Effector memory CD4-positive, alpha-beta T cell (primary cell): ENCODE measurements around the gene SAMD11.
A peak's percentile ranks its signal among the peaks of the same experiment; 100 is the strongest.

ENCODE experiments used
- DNase-seq, 3 donors: peaks; one replicate each; pipeline ENCODE4 v3.0.0-alpha.2; 2020
- H3K27ac ChIP-seq: 2 replicates; pipeline ENCODE4 v1.7.0; 2013; ENCODE audit warnings: mild to moderate bottlenecking, low read length, moderate library complexity; ENCODE audit not compliant: insufficient read depth, poor library complexity, severe bottlenecking
- H3K27me3 ChIP-seq: replicated peaks from 2 replicates; pipeline ENCODE4 v1.7.0; 2013; ENCODE audit warnings: mild to moderate bottlenecking, low read length; ENCODE audit not compliant: insufficient read depth, control insufficient read depth, poor library complexity, severe bottlenecking
- H3K36me3 ChIP-seq: 2 replicates; pipeline ENCODE4 v1.7.0; 2013; ENCODE audit warnings: mild to moderate bottlenecking, low read length, moderate library complexity; ENCODE audit not compliant: control insufficient read depth, insufficient read depth
- H3K4me1 ChIP-seq: 2 replicates; pipeline ENCODE4 v1.7.0; 2013; ENCODE audit warnings: low read length, mild to moderate bottlenecking; ENCODE audit not compliant: control insufficient read depth, insufficient read depth, poor library complexity, severe bottlenecking
- H3K4me3 ChIP-seq: 2 replicates; pipeline ENCODE4 v1.7.0; 2013; ENCODE audit warnings: low read length, low read depth, mild to moderate bottlenecking; ENCODE audit not compliant: insufficient read depth, poor library complexity, severe bottlenecking
- H3K9me3 ChIP-seq: 2 replicates; pipeline ENCODE4 v1.7.0; 2013; ENCODE audit warnings: mild to moderate bottlenecking, low read length, moderate library complexity; ENCODE audit not compliant: control insufficient read depth

The SAMD11 gene

GRCh38 chr1:978069-978834 is 54.5 kb downstream of the SAMD11 start:
- no peak overlapping the region for H3K4me3 ChIP-seq
- no peaks in the 10 kb centered on the region for H3K9me3 ChIP-seq
- H3K4me1 ChIP-seq: peaks cover 10% of the 10 kb centered on the region
- no peaks in the 10 kb centered on the region for H3K36me3 ChIP-seq
- H3K27ac ChIP-seq: no peak overlapping the region
- no peak for DNase-seq
- no peaks in the 10 kb centered on the region for H3K27me3 ChIP-seq

GRCh38 chr1:978835-979743 is 55.4 kb downstream of the SAMD11 start:
- Histone ChIP-seq H3K4me1 (peaks cover 10% of the 10 kb centered on the region), H3K4me3 (no peak overlapping the region), H3K27me3 (no peaks in the 10 kb centered on the region), H3K27ac (no peak overlapping the region), H3K36me3 (no peaks in the 10 kb centered on the region), H3K9me3 (no peaks in the 10 kb centered on the region)
- DNase-seq: no peak

- DNase-seq: no peak
- Histone ChIP-seq H3K27me3 (no peaks in the 10 kb centered on the region), H3K9me3 (no peaks in the 10 kb centered on the region), H3K4me1 (peaks cover 10% of the 10 kb centered on the region), H3K4me3 (no peak overlapping the region), H3K36me3 (no peaks in the 10 kb centered on the region), H3K27ac (no peak overlapping the region)
These were observed 56.0 kb downstream of the SAMD11 start for GRCh38 chr1:979744-980072.

- Histone ChIP-seq H3K4me1 (peaks cover 10% of the 10 kb centered on the region), H3K27me3 (no peaks in the 10 kb centered on the region), H3K9me3 (no peaks in the 10 kb centered on the region), H3K4me3 (no peak overlapping the region), H3K27ac (no peak overlapping the region), H3K36me3 (no peaks in the 10 kb centered on the region)
- DNase-seq: no peak
These were observed 56.4 kb downstream of the SAMD11 start for GRCh38 chr1:980137-980571.

GRCh38 chr1:980602-981395 is 57.1 kb downstream of the SAMD11 start:
- DNase-seq: no peak
- no peaks in the 10 kb centered on the region for H3K27me3 ChIP-seq
- no peaks in the 10 kb centered on the region for H3K9me3 ChIP-seq
- H3K4me1 ChIP-seq: peaks cover 6% of the 10 kb centered on the region
- H3K36me3 ChIP-seq: no peaks in the 10 kb centered on the region
- no peak overlapping the region for H3K4me3 ChIP-seq
- H3K27ac ChIP-seq: no peak overlapping the region

GRCh38 chr1:981491-981954 is 57.8 kb downstream of the SAMD11 start:
- Histone ChIP-seq H3K27me3 (no peaks in the 10 kb centered on the region), H3K4me1 (no peaks in the 10 kb centered on the region), H3K27ac (no peak overlapping the region), H3K36me3 (no peaks in the 10 kb centered on the region), H3K9me3 (no peaks in the 10 kb centered on the region), H3K4me3 (no peak overlapping the region)
- no peak for DNase-seq

GRCh38 chr1:981955-982558 is 58.3 kb downstream of the SAMD11 start, which contains the start of gene PERM1:
TSS of gene PERM1 (minus strand) at chr1:982093. CDS start at chr1:981029, 1,064 bp downstream.
- Histone ChIP-seq H3K9me3 (no peaks in the 10 kb centered on the region), H3K36me3 (no peaks in the 10 kb centered on the region), H3K27me3 (no peaks in the 10 kb centered on the region), H3K27ac (no peak within 1 kb of the TSS), H3K4me1 (no peaks in the 10 kb centered on the region), H3K4me3 (no peak within 1 kb of the TSS)
- no peak for DNase-seq

- no peak for DNase-seq
- H3K27ac ChIP-seq: no peak overlapping the region
- no peaks in the 10 kb centered on the region for H3K4me1 ChIP-seq
- H3K27me3 ChIP-seq: no peaks in the 10 kb centered on the region
- no peaks in the 10 kb centered on the region for H3K9me3 ChIP-seq
- H3K4me3 ChIP-seq: no peak overlapping the region
- no peaks in the 10 kb centered on the region for H3K36me3 ChIP-seq
These were observed 59.2 kb downstream of the SAMD11 start for GRCh38 chr1:982765-983436.

- no peaks in the 10 kb centered on the region for H3K27me3 ChIP-seq
- H3K27ac ChIP-seq: no peak overlapping the region
- no peak overlapping the region for H3K4me3 ChIP-seq
- no peaks in the 10 kb centered on the region for H3K36me3 ChIP-seq
- H3K4me1 ChIP-seq: no peaks in the 10 kb centered on the region
- no peaks in the 10 kb centered on the region for H3K9me3 ChIP-seq
- DNase-seq: peak; percentile 25 to 41 (median 35)
These were observed 60.2 kb downstream of the SAMD11 start for GRCh38 chr1:983798-984475.
